ENCODE results near the gene ADAMTSL1.
"Not testable (repeated sequence)": the region's sequence is repeated elsewhere in the genome, so short reads cannot be mapped to it uniquely, and the experiment has no call there.

Gene ADAMTSL1

DNA sequence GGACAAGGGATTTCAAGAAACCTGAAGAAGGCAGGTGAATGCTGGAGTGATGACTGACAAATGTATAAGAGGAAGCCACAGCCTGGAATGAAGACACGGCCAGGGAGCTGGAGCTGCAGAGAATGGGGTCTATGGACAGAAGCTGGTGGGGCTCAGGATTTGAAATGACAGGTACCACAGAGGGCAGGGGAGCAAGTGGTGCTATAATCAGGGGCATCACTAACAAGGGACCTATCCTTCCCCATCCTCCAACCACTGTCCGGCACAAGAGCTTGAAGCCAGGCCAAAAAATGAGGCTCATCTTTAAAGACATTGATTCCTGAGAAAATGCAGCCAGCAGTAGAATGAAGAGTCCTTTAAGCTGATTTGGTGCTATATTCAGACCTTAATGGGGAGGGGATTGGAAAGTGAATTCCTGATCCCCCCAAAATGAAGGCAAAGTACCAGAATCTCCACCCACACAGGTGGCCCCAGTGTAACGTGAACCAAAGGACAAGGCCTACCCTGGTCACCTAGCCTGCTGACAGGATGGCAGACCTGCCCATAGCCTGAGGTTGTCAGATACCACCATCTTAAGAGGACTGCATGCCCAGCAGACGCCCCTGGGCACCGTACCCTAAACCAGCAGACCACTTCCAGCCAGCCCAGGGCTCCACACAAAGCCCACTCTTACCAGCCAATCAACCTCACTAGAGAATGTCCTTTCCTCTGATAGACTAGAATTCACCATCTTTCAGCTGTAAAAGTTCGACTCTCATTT lies 449.9 kb downstream of the ADAMTSL1 start:
- no peak for DNase-seq (ENCODE audit: low read depth in 1 of 2, low spot score in 1 of 2)

DNA sequence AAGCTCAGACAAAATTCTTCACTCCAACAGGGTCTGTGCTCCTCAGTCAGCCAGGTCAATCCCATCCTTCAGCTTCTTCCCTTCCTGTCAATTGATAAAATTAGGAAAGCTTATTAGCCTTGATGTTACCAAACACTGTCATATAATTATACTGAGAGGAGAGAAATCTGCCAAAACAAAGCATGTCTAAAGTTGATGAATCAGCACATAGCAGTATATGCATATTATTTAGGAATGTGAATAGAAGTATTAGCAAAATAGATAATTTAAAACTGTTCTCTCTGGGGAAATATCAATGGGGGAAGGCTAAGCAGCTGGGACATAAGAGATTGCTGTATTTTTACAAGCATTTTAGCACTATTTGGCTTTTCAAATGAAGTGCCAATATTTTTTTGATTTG lies 451.9 kb downstream of the ADAMTSL1 start:
- no peak for DNase-seq (ENCODE audit: low read depth in 1 of 2, low spot score in 1 of 2)

DNA sequence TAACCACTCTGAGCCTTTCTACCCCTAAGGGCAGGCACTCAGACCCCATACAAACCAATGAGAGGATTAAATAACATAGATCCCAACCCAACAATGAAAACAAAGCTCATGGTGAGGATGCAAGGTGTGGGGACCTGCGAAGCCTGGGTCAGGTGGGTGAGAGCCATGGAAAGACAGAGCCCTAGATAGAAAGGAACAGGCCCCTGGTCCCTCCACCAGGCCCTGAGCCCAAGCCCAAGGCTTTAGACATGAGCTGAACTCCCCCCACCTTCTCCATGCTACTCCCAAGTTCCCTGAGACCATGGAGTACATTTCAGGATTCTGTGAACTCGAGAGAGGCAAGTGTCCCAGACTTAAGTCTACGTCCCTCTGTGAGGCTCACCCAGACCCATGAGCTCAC lies 452.6 kb downstream of the ADAMTSL1 start:
- DNase-seq (ENCODE audit: low read depth in 1 of 2, low spot score in 1 of 2), result no peak

DNA sequence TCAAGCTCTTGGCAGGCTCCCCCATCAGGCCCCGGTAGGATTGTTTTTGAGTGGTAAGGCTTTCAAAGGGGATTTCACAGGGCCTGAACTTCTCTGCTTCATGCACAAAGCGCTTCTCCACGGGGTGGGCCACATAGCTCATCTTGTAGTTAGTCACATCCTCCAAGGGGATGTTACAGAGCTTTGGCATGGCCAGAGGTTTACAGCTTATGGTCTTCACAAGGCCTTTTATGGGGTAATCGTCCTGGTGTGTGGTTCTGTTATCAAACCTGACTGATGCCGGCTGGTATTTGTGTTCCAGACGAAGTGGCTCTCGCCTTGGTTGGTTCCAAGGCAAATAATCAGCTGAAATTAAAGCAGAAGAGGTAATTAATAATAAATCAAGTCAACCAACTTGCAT lies 454.8 kb downstream of the ADAMTSL1 start:
- DNase-seq (ENCODE audit: low read depth in 1 of 2, low spot score in 1 of 2), result no peak

DNA sequence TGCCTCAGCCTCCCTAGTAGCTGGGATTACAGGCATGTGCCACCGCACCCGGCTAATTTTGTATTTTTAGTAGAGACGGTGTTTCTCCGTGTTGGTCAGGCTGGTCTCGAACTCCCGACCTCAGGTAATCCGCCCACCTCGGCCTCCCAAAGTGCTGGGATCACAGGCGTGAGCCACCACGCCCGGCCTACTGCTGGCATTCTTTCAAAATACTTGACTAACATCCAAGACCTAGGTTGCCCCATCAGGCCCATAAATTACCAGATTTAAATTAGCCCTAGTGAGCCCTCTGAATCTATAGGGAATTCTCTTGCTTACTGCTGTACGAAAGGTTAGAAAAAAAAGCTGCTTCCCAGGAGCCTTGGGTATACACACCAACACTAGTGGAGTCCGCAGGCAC lies 456.7 kb downstream of the ADAMTSL1 start:
- not testable (repeated sequence) for DNase-seq (ENCODE audit: low read depth in 1 of 2, low spot score in 1 of 2)

DNA sequence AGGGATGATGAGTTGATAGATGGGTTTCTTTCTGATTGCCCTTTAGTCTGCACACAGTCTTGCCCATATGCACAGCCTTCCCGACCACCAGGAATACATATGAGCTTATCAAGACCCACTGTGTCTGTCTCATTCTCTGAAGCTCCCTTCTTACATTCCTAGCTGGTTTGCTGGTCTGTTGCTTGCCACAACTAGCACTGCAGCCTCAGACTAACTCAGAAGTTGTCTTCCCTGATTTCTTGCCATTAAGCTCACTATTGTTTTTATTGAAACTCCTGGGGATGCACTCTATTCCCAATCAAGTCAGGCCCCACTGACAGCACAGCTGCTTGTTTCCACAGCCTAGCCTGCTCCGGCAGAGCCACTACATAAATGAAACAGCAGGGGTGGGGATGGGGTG lies 461.6 kb downstream of the ADAMTSL1 start:
- DNase-seq (ENCODE audit: low read depth in 1 of 2, low spot score in 1 of 2), result no peak

DNA sequence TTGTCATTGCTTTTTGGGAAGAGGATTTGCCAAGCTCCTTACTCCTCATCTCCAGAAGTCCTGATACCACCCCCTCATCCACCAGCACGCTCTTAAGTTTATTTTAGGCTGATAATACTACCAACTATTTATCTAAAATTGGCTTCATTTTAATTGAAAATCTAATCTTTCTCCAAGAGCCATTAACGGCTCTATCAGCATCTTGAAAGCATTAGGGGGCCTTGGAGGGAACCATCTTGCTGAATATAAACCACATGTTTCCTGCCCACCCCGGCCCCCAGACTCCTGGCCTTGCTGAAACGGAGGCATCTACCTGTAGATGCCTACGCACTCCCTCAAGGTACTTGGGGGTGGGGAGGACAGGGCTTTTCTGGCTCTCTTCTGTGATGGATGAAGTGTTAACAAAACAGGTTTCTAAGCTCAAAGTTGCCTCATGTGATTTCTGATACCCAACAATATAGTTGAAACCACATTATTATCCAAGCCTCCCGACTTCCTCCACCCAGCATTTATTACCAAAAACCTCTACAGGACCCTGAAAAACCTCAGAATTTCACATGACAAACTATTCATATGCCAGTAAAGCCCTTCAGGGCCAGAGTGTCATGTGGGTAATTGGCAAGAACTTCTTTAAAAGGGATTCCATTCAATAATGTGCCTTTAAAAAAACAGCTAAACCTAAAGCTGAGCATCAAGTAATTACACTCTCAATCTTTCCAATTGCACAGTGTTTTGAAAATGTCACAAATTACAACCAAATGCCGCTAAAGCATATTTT lies 462.3 kb downstream of the ADAMTSL1 start:
- no peak for DNase-seq (ENCODE audit: low read depth in 1 of 2, low spot score in 1 of 2)

DNA sequence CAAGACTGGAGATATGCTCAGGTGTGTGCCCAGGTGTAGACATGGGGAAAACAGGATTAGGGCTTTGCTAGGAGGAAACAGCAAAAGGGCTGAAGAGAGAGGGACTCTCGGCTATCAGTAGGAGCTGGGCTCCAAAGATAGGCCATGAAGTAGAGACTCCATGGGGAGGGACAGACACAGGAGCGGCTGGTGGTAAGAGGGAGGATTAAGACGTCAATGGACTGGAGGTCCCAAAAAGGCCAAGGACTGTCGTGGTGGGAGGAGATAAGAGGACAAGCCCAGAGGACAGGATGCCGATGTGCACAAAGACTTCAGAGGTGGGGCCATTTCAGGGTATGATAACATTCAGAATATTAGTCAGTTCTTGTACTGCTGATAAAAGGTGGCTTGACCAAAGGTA lies 466.0 kb downstream of the ADAMTSL1 start:
- DNase-seq (ENCODE audit: low read depth in 1 of 2, low spot score in 1 of 2), result no peak

DNA sequence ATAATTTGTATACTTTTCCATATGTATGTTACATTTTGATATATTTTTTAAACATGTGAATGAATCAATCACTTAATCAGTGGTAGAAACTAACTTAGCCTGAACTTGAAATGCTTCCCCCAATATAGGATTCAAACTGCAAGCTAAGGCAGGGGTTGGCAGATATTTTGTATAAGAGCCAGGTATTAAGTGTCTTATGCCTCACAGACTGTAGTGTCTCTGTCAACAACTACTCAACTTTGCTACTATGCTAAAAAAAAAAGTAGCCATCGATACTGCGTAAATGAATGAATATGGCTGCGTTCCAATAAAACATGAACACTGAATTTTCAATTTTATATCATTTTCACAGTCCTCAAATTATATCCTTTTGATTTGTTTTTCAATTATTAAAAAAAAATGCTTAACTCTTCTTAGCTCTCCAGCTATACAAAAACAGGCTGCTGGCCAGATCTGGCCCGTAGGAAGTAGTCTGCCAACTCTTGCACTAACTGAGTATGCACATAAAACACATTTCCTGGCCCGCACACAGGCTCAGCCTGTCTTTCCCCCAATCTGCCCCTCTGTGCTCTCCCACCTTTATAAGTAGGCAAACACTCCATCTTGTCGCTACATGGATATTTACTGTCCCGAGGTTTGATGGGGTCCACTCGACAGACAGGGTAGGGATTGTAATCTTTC lies 467.2 kb downstream of the ADAMTSL1 start:
- DNase-seq (ENCODE audit: low read depth in 1 of 2, low spot score in 1 of 2), result no peak

DNA sequence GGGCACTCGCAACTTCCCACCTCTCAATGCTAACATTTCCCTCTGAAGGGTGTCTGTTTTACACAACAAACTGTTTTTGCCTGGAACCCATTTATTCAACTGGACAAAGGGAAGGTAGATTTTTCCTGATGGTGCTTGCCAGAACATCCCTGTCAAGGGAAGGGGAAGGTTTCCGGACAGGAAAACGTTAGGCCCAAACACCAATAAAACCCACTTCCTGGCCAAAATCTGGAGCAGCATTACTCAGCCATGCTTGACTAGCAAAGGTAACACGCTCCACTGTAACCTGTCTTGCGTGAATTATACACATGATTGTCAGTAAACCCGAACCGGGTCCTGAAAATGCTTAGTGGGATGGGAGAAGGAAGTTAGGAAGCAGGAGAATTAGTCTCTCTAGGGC lies 468.8 kb downstream of the ADAMTSL1 start:
- DNase-seq (ENCODE audit: low read depth in 1 of 2, low spot score in 1 of 2), result no peak

DNA sequence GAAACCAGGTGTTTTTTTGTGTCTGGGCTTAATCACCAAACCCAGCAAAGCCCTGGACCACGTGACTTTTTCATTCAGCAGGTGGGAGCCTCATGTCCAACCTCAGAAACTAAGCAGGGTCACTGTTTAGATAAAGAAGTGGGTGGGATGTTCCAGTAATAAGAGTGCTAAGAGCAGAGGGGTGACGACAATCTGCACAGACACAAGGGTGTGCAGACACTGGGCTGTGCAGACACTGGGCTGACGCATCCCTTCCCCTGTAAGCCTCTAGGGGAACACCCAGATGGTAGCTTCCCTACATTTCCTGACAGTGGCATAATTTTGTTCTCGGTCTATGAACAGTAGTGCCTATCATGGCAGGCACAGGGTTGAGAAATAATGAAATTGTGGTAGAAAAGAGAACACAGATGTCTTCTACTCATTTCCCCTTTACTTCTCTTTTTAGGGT lies 474.0 kb downstream of the ADAMTSL1 start:
- no peak for DNase-seq (ENCODE audit: low read depth in 1 of 2, low spot score in 1 of 2)

DNA sequence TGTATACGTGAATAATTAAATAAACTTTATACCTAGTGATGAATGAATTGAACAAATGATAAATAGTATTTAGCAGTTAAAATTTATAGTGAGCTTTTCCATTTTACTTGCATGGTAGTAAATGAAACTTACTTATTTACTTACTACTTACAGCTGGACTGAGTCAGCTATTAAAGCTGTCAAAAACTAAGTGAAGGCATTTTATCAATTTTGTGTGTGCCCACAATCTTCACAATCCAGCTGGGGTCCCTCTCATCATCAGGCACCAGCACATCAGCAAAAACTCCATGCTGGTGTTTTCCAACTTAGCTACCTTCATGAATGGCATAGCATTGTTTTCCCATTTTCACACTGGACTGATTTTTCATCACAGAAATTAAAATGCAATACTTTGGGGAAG lies 478.0 kb downstream of the ADAMTSL1 start:
- no peak for DNase-seq (ENCODE audit: low read depth in 1 of 2, low spot score in 1 of 2)

DNA sequence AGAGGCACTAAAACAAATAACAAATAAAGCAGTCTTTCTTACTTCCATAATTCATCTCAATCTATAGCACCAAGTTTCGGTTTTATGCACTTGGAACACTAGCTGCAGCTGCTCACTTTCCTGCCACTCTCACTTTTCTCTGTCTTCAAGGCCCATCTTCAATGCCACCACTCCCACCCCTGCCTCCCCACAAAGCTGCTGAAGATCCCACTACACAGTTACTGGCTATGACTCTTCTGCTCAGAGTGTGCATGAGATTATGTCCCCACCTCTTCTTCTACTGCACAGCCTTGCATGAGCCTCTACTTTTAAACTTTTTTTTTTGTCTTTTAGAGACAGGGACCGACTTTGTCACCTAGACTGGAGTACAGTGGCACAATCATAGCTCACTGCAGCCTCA lies 481.7 kb downstream of the ADAMTSL1 start:
- DNase-seq (ENCODE audit: low read depth in 1 of 2, low spot score in 1 of 2), result no peak
